Nephron (organoid): ENCODE results near the gene SPECC1L.

ENCODE experiments used
- H3K27ac Mint-ChIP-seq, 3 experiments: 2 replicates each; pipeline ENCODE4 v1.8.0; 2020; ENCODE audit warnings: mixed read lengths in 3 of 3, mild to moderate bottlenecking in 2 of 3, moderate library complexity in 1 of 3
- H3K27me3 Mint-ChIP-seq: 2 replicates; pipeline ENCODE4 v1.8.0; 2021; ENCODE audit warnings: low read depth, mild to moderate bottlenecking, moderate library complexity, mixed read lengths
- H3K36me3 Mint-ChIP-seq: 2 replicates; pipeline ENCODE4 v1.8.0; 2020; ENCODE audit warnings: low read depth, mixed read lengths
- H3K4me1 Mint-ChIP-seq: 2 replicates; pipeline ENCODE4 v1.8.0; 2020; ENCODE audit warnings: mixed read lengths
- H3K4me3 Mint-ChIP-seq, 3 experiments: 2 replicates each; pipeline ENCODE4 v1.8.0; 2020; ENCODE audit warnings: mild to moderate bottlenecking in 3 of 3, mixed read lengths in 3 of 3, moderate library complexity in 2 of 3
- H3K9me3 Mint-ChIP-seq: 2 replicates; pipeline ENCODE4 v1.8.0; 2020; ENCODE audit warnings: mixed read lengths
- TF ChIP-seq, protein P1 (sequence below), 3 experiments: fragments of 200-600 bp; sonication (generic); IDR thresholded peaks; one replicate each; pipeline ENCODE4 v1.5.0; 2021; ENCODE audit warnings: antibody characterized with exemption in 3 of 3; ENCODE audit not compliant: unreplicated experiment in 3 of 3

SPECC1L gene

DNA sequence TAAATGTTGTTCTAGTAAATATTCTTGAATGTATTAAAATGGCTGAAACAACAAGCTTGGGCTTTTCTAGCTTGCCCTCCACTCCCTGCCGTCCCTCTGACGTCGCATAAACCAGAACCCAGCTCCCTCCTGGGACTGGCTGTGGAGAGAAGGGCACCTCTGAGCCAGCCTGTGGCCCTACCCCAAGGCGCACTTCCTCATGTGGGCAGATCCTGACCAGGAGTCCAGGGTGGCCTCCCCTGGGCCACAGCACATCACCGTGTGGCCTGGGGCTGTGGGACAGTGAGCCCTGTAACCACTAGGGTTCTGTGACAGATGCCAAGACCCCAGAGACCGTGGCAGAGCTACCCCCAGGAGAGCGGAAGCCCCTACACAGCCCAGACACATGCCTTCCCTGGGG is 146.6 kb downstream of the SPECC1L start:
- Mint-ChIP-seq H3K4me1 (no peaks in the 10 kb centered on the region), H3K36me3 (peaks cover 21% of the 10 kb centered on the region), H3K9me3 (no peaks in the 10 kb centered on the region), H3K4me3 (no peak overlapping the region), H3K27me3 (peaks cover under 1% of the 10 kb centered on the region), H3K27ac (no peak overlapping the region)
- TF ChIP-seq, protein P1, sequence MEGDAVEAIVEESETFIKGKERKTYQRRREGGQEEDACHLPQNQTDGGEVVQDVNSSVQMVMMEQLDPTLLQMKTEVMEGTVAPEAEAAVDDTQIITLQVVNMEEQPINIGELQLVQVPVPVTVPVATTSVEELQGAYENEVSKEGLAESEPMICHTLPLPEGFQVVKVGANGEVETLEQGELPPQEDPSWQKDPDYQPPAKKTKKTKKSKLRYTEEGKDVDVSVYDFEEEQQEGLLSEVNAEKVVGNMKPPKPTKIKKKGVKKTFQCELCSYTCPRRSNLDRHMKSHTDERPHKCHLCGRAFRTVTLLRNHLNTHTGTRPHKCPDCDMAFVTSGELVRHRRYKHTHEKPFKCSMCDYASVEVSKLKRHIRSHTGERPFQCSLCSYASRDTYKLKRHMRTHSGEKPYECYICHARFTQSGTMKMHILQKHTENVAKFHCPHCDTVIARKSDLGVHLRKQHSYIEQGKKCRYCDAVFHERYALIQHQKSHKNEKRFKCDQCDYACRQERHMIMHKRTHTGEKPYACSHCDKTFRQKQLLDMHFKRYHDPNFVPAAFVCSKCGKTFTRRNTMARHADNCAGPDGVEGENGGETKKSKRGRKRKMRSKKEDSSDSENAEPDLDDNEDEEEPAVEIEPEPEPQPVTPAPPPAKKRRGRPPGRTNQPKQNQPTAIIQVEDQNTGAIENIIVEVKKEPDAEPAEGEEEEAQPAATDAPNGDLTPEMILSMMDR (IDR thresholded peaks at IDR 0.05; ENCODE audit: unreplicated experiment in 3 of 3), result no peak

GRCh38 chr22:24417901-24418641 is 147.4 kb downstream of the SPECC1L start:
- Mint-ChIP-seq H3K27ac (no peak overlapping the region), H3K4me1 (no peaks in the 10 kb centered on the region), H3K27me3 (peaks cover 9% of the 10 kb centered on the region), H3K4me3 (no peak overlapping the region), H3K36me3 (peaks cover 21% of the 10 kb centered on the region), H3K9me3 (no peaks in the 10 kb centered on the region)
- TF ChIP-seq, protein P1 (IDR thresholded peaks at IDR 0.05; ENCODE audit: unreplicated experiment in 3 of 3), result no peak

DNA sequence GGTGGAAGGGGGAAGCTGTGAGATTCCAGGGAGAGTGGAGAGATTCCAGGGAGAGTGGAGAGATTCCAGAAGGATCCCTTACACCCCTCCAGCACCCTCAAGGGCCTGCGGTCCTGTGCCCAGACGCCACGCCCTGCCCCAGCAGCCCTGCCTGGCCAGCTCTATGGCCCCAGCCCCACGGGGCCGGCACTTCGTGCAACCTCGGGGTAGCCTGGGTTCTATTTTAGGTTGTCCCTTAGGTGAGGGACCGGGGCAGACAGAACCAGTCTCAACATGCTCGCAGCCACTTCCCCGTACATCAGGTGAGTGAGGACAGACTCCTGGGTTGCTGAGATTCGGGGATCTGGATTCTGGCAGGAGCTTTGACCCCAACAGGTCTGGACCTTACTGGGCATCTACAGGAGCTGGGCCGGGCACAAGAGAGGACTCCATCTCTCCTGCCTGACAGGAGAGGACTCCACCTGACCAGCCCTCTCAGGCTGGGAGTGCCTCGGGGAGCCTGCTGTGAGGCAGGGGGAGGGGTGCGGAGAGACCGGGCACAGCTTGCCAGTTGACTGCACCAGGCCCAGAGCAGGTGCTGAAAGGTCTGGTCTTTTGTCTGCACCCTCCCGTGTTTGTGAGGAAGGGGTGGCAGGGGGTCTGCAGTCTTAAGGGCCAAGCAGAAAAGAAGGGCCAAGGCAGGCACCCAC is 148.3 kb downstream of the SPECC1L start:
- Mint-ChIP-seq H3K4me1 (no peaks in the 10 kb centered on the region), H3K27me3 (peaks cover 12% of the 10 kb centered on the region), H3K27ac (no peak overlapping the region), H3K36me3 (peaks cover 18% of the 10 kb centered on the region), H3K4me3 (no peak overlapping the region), H3K9me3 (no peaks in the 10 kb centered on the region)
- TF ChIP-seq, protein P1 (IDR thresholded peaks at IDR 0.05; ENCODE audit: unreplicated experiment in 3 of 3), result no peak

DNA sequence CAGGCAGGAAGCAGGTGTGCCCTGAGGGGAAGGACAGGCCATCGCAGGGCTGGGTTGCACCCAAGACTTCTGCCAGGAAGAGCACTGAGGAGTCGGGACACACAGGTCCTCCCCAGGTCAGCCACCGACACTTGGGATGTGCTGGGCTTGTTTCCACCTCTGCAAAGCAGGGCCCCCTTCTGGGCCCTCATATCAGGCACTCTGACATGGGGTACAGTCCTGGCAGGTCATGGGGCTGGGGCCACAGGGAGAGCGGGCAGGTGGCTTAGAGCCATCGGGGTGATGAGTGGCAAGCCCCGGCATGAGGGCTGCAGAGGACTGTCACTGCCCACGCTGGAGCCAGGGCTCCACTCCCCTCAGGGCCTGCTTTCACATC is 148.8 kb downstream of the SPECC1L start:
- TF ChIP-seq, protein P1 (IDR thresholded peaks at IDR 0.05; ENCODE audit: unreplicated experiment in 3 of 3), result no peak
- Mint-ChIP-seq H3K4me1 (no peaks in the 10 kb centered on the region), H3K9me3 (no peaks in the 10 kb centered on the region)

DNA sequence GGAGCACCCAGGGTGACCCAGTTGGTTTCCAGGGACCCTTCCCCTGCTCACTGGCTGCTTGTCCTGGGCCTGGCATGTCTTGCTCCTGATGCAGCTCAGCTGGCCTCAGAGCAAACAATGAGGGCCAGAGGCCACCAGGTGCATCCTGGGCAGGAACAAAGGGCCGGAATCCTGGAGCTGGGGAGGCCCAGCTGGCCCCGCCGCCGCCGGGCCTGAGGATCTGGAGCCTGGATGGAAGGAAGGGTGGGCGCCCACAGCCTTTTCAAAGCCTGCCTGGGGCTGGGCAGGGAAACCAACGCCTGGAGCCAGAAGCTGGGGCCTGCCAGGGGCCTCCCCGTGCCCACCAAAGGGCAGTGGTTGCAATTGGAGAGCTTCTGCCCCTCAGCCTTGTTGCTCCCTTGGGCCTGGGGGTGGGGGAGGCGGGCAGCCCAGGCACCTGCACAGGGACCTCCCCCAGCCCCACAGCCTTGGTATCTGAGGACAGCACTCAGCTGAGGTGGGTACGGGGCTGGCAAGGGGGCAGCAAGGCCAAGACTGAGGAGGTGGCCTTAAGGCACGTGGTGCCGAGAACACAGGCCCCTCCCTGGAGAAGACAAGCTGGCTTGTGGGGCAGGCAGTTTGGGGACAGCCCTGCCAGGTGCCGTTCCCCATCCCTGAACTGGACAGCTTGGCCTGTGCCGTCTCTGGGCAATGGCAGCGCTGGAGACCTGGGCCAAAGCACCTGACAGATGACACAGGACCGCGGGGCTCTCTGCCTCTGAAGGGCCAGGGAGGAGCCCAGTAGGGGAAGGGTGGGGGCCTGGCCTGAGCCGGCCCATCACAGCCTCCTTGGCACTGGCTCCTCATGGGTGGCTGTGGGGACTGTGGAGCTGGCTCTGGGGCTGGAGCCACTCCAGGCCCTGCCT is 149.7 kb downstream of the SPECC1L start:
- Mint-ChIP-seq H3K36me3 (peaks cover 6% of the 10 kb centered on the region), H3K4me3 (no peak overlapping the region), H3K9me3 (no peaks in the 10 kb centered on the region), H3K27me3 (peaks cover 18% of the 10 kb centered on the region), H3K27ac (no peak overlapping the region), H3K4me1 (no peaks in the 10 kb centered on the region)
- TF ChIP-seq, protein P1 (IDR thresholded peaks at IDR 0.05; ENCODE audit: unreplicated experiment in 3 of 3), result no peak

More for the DNA sequence above, 148.8 kb downstream of the SPECC1L start:
- Mint-ChIP-seq H3K27ac (no peak overlapping the region), H3K4me3 (no peak overlapping the region), H3K27me3 (peaks cover 13% of the 10 kb centered on the region), H3K36me3 (peaks cover 15% of the 10 kb centered on the region)
